NCI-H2227 (cell line): ENCODE results near the gene USH2A.
A peak's percentile ranks its signal among the peaks of the same experiment; 100 is the strongest.

Experiments used
- DNase-seq: peaks from one replicate; lab custom pipeline; 2025; ENCODE audit not compliant: unreplicated experiment; lab: John Stamatoyannopoulos, UW

USH2A gene

DNA sequence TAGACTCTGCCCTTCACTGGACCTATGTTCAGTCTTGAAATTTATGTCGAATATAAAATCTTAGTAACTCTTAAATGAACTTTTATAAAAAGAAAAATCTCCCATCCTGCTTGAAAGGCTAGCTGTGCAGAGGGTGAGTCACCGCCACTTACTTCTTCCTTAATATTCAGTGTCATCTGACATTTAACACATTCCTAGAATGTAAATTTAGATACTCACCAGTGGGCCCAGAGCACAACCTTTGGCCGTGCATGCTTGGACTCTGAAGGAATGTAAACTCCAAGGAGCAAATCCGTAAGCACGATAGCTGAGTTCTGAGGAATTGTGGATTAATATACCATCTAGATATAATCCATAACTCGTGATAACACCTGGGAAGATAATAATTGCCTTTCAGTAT lies 452.8 kb downstream of the USH2A start:
- DNase-seq = no peak

- DNase-seq = no peak
Observed at GRCh38 chr1:215963621-215964020, 459.6 kb downstream of the USH2A start.

- no peak for DNase-seq
Observed at GRCh38 chr1:215963040-215963439, 460.2 kb downstream of the USH2A start.

DNA sequence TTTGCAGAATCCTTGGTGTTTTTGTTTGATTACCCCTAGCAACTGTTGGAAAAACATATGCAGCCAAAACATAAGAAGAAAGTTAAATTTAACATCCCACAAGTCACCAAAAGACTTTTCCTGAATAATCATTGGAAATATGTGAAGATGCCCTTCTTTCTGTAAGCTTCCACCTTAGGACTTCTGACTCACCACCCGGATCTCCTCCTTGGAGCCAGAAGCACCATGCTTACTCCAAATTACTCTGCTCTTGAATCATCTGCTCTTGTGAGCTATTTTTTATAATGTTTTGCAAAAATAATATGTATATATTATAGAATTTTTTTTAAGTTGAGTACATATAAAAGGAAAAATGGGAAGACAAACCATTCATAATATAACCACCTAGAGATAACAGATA lies 464.4 kb downstream of the USH2A start:
- no peak for DNase-seq

- peak; percentile 23 for DNase-seq
Observed at GRCh38 chr1:215957663-215958062, 465.6 kb downstream of the USH2A start.

GRCh38 chr1:215932558-215932957 lies 490.7 kb downstream of the USH2A start:
- no peak for DNase-seq

DNA sequence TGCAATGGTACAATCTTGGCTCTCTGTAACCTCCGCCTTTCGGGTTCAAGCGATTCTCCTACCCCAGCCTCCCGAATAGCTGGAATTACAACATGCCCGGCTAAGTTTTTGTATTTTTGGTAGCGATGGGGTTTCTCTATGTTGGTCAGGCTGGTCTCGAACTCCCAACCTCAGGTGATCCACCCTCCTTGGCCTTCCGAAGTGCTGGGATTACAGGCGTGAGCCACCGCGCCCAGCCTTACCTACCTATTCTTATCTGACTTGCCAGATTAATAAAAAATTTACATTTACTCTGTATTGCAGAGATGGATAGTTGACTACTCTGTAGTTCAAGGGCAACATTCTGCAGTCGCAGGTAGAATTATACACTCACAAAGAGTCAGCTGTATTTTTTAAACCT lies 496.6 kb downstream of the USH2A start:
- no peak for DNase-seq

- no peak for DNase-seq
Observed at GRCh38 chr1:215923129-215923824, 500.0 kb downstream of the USH2A start.

GRCh38 chr1:215911406-215911968 lies 511.8 kb downstream of the USH2A start:
- no peak for DNase-seq

- DNase-seq = no peak
Observed at GRCh38 chr1:215905493-215906115, 517.6 kb downstream of the USH2A start.

- no peak for DNase-seq
Observed at GRCh38 chr1:215900684-215901083, 522.6 kb downstream of the USH2A start.

GRCh38 chr1:215899901-215900300 lies 523.3 kb downstream of the USH2A start:
- DNase-seq = no peak

- DNase-seq = no peak
Observed at GRCh38 chr1:215895893-215896292, 527.4 kb downstream of the USH2A start.

- no peak for DNase-seq
Observed at GRCh38 chr1:215895276-215895675, 528.0 kb downstream of the USH2A start.

DNA sequence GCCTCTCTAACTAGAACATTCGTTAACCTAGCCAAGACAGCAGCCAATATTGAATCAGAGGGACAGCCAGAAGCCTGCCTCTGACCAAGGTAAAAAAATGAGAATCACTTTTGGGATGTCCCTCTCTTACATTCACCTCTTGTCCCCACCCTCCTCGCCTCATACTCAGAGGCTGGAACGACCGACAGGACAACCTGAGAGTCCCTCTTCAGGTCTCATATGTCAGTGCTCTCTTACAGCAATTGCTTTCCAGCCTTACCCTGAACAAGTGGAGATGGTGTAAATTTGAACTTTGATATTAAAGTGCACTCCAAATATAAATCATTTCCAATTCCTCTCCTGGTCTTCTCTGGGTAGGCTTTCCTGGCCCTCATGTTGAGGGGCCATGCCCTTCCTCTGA lies 528.6 kb downstream of the USH2A start:
- DNase-seq = no peak

DNA sequence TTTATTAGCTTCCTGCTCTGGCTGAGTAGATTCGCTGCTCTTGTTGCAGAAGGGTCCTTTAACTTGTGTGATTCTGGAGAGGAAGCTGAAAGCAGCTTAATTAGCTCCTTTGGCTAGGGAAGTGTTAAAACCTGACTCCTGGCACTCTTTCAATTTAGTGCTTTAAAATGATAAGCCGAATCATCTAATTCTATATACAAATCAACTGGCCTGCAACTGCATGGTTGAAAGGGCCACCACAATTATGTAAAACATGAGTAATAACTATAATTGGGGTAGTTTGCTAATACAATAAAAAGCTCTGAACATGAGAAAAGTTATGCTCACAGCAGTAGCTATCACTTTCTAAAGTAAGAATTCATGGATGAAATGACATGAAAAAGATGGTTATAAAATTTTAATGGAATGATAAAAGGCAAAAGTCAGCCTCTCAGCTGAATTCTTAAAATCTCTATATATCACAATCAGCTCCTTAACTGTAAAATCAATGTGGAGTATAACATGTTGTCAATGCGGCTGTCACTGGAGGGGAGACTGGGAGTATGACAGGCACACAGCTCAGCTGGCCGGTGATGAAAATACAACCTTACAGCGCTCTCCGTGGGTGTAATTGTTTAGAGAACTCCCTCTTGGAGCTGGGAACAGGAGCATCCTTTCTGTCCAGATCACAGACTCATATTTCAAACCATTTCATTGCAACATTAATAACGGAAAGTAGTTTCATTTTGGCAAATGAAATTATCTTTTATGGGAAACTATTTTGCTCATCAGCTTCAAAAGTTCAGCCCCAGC lies 531.8 kb downstream of the USH2A start:
- peak; percentile 13 for DNase-seq

DNA sequence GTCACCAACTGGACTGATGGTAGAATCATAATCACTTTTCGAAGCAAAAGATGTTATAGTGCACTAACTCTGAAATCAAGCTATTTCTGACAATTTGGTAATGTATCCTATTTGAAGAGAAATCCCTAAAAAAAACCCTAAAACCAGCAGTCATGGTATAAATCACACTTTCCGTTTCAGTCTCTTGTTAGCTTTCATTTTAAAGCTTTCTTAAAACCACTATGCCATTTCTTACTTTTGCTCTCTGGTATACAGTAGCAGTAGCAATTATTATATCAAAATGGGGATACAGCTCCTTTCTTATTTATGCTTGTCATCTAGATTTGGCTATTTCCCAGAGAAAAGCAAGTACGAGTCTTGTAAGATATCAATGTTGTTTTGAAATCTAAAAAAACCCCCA lies 532.8 kb downstream of the USH2A start:
- DNase-seq = no peak

GRCh38 chr1:215889871-215890270 lies 533.4 kb downstream of the USH2A start:
- DNase-seq = no peak

DNA sequence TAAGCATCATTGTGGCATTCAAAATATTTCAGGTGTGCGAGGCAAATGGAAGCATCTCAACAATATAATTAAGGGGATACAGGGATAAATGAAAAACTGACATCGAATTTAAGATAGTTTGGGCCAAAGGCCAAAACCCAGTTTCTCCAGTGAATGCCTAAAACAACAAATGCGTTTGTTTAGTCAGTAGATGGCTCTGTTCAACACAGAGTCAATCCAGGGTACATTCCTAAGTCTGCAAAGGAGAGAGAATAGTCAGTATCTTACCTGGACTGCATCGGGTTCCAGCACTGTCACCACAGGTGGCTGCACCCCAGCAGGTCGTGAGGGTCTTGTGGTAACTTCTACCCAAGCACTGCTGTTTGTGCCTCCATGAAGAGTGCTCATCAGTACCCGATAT lies 535.1 kb downstream of the USH2A start:
- peak; percentile 14 for DNase-seq

DNA sequence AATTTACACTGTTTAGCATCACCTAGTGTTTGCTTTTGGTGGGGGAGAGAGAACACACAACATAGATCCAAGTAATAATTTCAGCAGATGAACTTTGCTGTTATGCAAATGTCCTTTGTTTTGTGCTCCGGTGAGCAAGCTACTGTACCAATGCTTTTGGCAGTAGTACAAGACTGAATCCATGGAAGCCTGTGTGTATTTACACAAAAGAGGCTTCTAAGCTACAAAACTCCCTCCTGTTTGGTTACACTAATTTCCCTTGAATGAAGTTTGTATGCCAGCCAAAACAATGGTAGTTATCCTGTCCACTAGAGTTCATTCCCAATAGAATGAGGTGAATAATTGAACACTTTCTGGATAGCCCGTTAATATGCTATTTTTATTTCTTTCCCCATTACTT lies 535.6 kb downstream of the USH2A start:
- no peak for DNase-seq

DNA sequence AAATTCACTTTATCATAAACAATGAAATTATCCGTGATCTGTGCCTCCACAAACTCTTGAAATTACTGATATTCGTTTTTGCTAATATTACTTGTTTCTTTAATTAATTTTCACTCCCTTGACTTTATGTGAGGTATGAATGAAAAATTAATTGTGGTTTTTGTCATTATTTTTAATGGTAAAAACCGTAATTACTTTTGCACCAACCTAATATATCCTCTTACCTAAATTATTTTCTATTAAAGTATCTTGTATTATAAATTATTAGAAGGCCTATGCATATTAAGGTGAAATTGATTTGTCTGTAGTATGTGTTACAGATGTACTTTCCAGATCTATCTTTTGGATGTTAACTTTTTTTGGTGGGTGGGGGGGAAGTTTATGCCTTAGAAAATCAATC lies 540.2 kb downstream of the USH2A start:
- no peak for DNase-seq

GRCh38 chr1:215878843-215879242 lies 544.4 kb downstream of the USH2A start:
- DNase-seq = no peak
